Measurements from ENCODE around the gene CDH2.

- TF ChIP-seq CTCF (conservative IDR thresholded peaks at IDR 0.05 in 1 of 2, IDR thresholded peaks at IDR 0.05 in 1 of 2; ENCODE audit: low read depth in 1 of 2, low read length in 2 of 2) (no peak), EZH2 (IDR thresholded peaks at IDR 0.05; ENCODE audit: low read length, missing control alignments) (no peak)
Observed at GRCh38 chr18:27901424-27902226, 275.3 kb downstream of the CDH2 start.
